Endodermal cell (in vitro differentiated cells): Measurements from ENCODE around the gene SMPD3. TPM values are rescaled to one million over a fixed set of nuclear protein-coding genes. Genes with fewer than 3 reads are reported as not detected.

ENCODE experiments used
- DNase-seq: peaks from one replicate; pipeline ENCODE4 v3.0.0-alpha.2; 2017
- H3K27ac ChIP-seq: 2 replicates; pipeline ENCODE4 v1.5.1; 2013; ENCODE audit warnings: mild to moderate bottlenecking, low read depth, low read length, moderate library complexity
- H3K27me3 ChIP-seq: 2 replicates; pipeline ENCODE4 v1.6.1; 2013; ENCODE audit warnings: mild to moderate bottlenecking, low read length, moderate library complexity; ENCODE audit not compliant: insufficient read depth, control insufficient read depth, poor library complexity, severe bottlenecking
- H3K36me3 ChIP-seq: 2 replicates; pipeline ENCODE4 v1.7.0; 2013; ENCODE audit warnings: mild to moderate bottlenecking, low read length, moderate library complexity; ENCODE audit not compliant: control insufficient read depth, insufficient read depth
- H3K4me1 ChIP-seq: one replicate; pipeline ENCODE4 v1.7.0; 2013; ENCODE audit warnings: low read length; ENCODE audit not compliant: control insufficient read depth, insufficient read depth
- H3K4me3 ChIP-seq: 2 replicates; pipeline ENCODE4 v1.5.1; 2013; ENCODE audit warnings: mild to moderate bottlenecking, low read length, moderate library complexity
- H3K9ac ChIP-seq: 2 replicates; pipeline ENCODE4 v1.6.1; 2013; ENCODE audit warnings: mild to moderate bottlenecking, low read length, moderate library complexity; ENCODE audit not compliant: poor library complexity, severe bottlenecking; ENCODE audit errors: extremely low read depth
- H3K9me3 ChIP-seq: 2 replicates; pipeline ENCODE4 v1.6.1; 2013; ENCODE audit warnings: mild to moderate bottlenecking, low read length, moderate library complexity; ENCODE audit not compliant: control insufficient read depth
- H3K27ac Mint-ChIP-seq: 2 replicates; pipeline ENCODE4 v1.8.0; 2020; ENCODE audit warnings: mixed read lengths
- H3K27me3 Mint-ChIP-seq: 2 replicates; pipeline ENCODE4 v1.8.0; 2021; ENCODE audit warnings: mild to moderate bottlenecking, mixed read lengths; ENCODE audit not compliant: insufficient read depth
- H3K36me3 Mint-ChIP-seq: 2 replicates; pipeline ENCODE4 v1.8.0; 2020; ENCODE audit warnings: low read depth, mixed read lengths
- H3K4me1 Mint-ChIP-seq: 2 replicates; pipeline ENCODE4 v1.8.0; 2020; ENCODE audit warnings: mixed read lengths
- H3K4me3 Mint-ChIP-seq: 2 replicates; pipeline ENCODE4 v1.8.0; 2020; ENCODE audit warnings: mild to moderate bottlenecking, moderate library complexity, mixed read lengths
- H3K9me3 Mint-ChIP-seq: 2 replicates; pipeline ENCODE4 v1.8.0; 2020; ENCODE audit warnings: mild to moderate bottlenecking, mixed read lengths
- CTCF ChIP-seq: fragments of 200-600 bp; sonication (generic); conservative IDR thresholded peaks from 2 replicates; pipeline ENCODE4 v1.5.0; 2021; ENCODE audit warnings: antibody characterized with exemption, mild to moderate bottlenecking
- WGBS, 2 experiments: methylation state at CpG; one replicate each; pipeline versions ENCODE4 v1.1.5 to v1.1.7; 2013; ENCODE audit warnings: missing lambda C conversion rate in 2 of 2, mixed read lengths in 1 of 2; ENCODE audit not compliant: insufficient coverage in 1 of 2, insufficient read length in 1 of 2; 5-methylcytosine and 5-hydroxymethylcytosine counted together
- total RNA-seq, 2 donors: library from RNA; stranded (reverse); fragmentation: NEBNext Ultra II Directional in 1 of 2; extraction: Animal tissue kit (Norgen Biotek cat#: 25700) in 1 of 2; gene quantifications; 2 replicates in 1 of 2; 3 replicates in 1 of 2; pipeline ENCODE4 v1.2.1, GENCODE V29; 2021

Gene SMPD3
- total RNA-seq, 2 donors from 2014 or later: 0.07 TPM; not detected in 1

- Mint-ChIP-seq H3K4me1 (peaks cover 16% of the 10 kb centered on the region), H3K4me3 (no peak overlapping the region), H3K9me3 (no peaks in the 10 kb centered on the region), H3K27me3 (no peaks in the 10 kb centered on the region), H3K36me3 (no peaks in the 10 kb centered on the region), H3K27ac (no peak overlapping the region)
- Histone ChIP-seq H3K36me3 (no peaks in the 10 kb centered on the region), H3K4me3 (no peak overlapping the region), H3K9ac (no peak overlapping the region), H3K4me1 (peaks cover 6% of the 10 kb centered on the region), H3K27ac (no peak overlapping the region), H3K9me3 (no peaks in the 10 kb centered on the region), H3K27me3 (no peaks in the 10 kb centered on the region)
- WGBS, 2 experiments: 86 to 90% methylated on average over 10 to 13 of the region's 13 CpGs
- DNase-seq: no peak
- no peak for TF ChIP-seq CTCF
Measured at GRCh38 chr16:68401871-68402747, 46.2 kb downstream of the SMPD3 start.

- Mint-ChIP-seq H3K4me1 (peaks cover 11% of the 10 kb centered on the region), H3K9me3 (no peaks in the 10 kb centered on the region)
Measured at GRCh38 chr16:68400924-68401460, 47.3 kb downstream of the SMPD3 start.

More at GRCh38 chr16:68400924-68401460, 47.3 kb downstream of the SMPD3 start:
- DNase-seq: no peak
- no peak overlapping the region for H3K4me3 Mint-ChIP-seq
- Histone ChIP-seq H3K4me3 (no peak overlapping the region), H3K27me3 (no peaks in the 10 kb centered on the region), H3K9ac (no peak overlapping the region), H3K9me3 (no peaks in the 10 kb centered on the region), H3K4me1 (no peaks in the 10 kb centered on the region), H3K36me3 (no peaks in the 10 kb centered on the region), H3K27ac (no peak overlapping the region)
- no peak for TF ChIP-seq CTCF
- H3K27me3 Mint-ChIP-seq: no peaks in the 10 kb centered on the region
- 63 to 75% methylated on average over 3 to 5 of the region's 5 CpGs for WGBS, 2 experiments
- no peak overlapping the region for H3K27ac Mint-ChIP-seq
- H3K36me3 Mint-ChIP-seq: no peaks in the 10 kb centered on the region
